Measurements from ENCODE around the gene TMEM119. TPM values are rescaled to one million over a fixed set of nuclear protein-coding genes. Genes with fewer than 3 reads are reported as not detected.

The TMEM119 gene
- total RNA-seq, 4 donors from 2014 or later = 9.0 to 48.8 (median 42.3) TPM

- Histone ChIP-seq H3K4me1 (peaks cover 0 to 35% (median 10%) of the 10 kb centered on the region in 4 donors), H3K27me3 (no peaks in the 10 kb centered on the region), H3K4me3 (no peak overlapping the region), H3K27ac (peak overlapping the region in 2 of 4 donors; percentile 65 to 78), H3K36me3 (no peaks in the 10 kb centered on the region), H3K9me3 (no peaks in the 10 kb centered on the region)
- WGBS, 2 donors = 43 to 55% methylated on average over 3 of the region's 3 CpGs
- TF ChIP-seq EP300 (IDR thresholded peaks at IDR 0.05) (peak; percentile 66 to 79), CTCF (IDR thresholded peaks at IDR 0.05) (no peak)
- DNase-seq (ENCODE audit: low spot score in 2 of 2) = peak in 1 of 2 donors; percentile 39
Observed at GRCh38 chr12:108580531-108580930, 17.4 kb downstream of the TMEM119 start.

- 98 to 99% methylated on average over 3 of the region's 3 CpGs for WGBS, 2 donors
- TF ChIP-seq POLR2A (IDR thresholded peaks at IDR 0.05) = no peak
- TF ChIP-seq CTCF (IDR thresholded peaks at IDR 0.05) = no peak
- no peak for TF ChIP-seq EP300 (IDR thresholded peaks at IDR 0.05)
- Histone ChIP-seq H3K27ac (peak overlapping the region in 2 of 4 donors; percentile 65 to 78), H3K36me3 (no peaks in the 10 kb centered on the region), H3K4me1 (peaks cover 0 to 35% (median 10%) of the 10 kb centered on the region in 4 donors), H3K27me3 (no peaks in the 10 kb centered on the region), H3K9me3 (no peaks in the 10 kb centered on the region), H3K4me3 (no peak overlapping the region)
- DNase-seq (ENCODE audit: low spot score in 2 of 2) = no peak
Observed at GRCh38 chr12:108578813-108579212, 19.1 kb downstream of the TMEM119 start.

DNA sequence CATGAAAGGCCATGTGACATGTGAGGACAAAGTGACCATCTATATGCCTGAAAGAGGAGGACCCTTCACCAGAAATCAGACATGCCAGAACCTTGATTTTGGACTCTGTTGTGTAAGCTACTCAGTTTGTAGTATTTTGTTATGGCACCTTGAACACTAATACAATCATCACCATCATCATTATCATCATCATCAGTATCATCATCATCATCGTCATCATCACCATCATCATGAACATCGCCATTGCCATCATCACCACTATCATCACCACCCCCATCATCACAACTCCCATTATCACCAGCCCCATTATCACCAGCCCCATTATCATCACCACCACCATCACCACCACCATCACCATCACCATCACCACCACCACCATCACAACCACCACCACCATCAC lies 19.6 kb downstream of the TMEM119 start:
- peak overlapping the region in 2 of 4 donors; percentile 65 to 78 for H3K27ac ChIP-seq
- peaks cover 0 to 35% (median 10%) of the 10 kb centered on the region in 4 donors for H3K4me1 ChIP-seq
- H3K36me3 ChIP-seq = no peaks in the 10 kb centered on the region
- H3K9me3 ChIP-seq = no peaks in the 10 kb centered on the region
- H3K27me3 ChIP-seq = no peaks in the 10 kb centered on the region
- 96 to 100% methylated on average over 2 of the region's 2 CpGs for WGBS, 2 donors
- DNase-seq (ENCODE audit: low spot score in 2 of 2) = no peak
- no peak overlapping the region for H3K4me3 ChIP-seq
- no peak for TF ChIP-seq CTCF (IDR thresholded peaks at IDR 0.05)
- TF ChIP-seq EP300 (IDR thresholded peaks at IDR 0.05) = no peak
- no peak for TF ChIP-seq POLR2A (IDR thresholded peaks at IDR 0.05)

- H3K4me1 ChIP-seq = peaks cover 0 to 28% (median 10%) of the 10 kb centered on the region in 4 donors
- H3K4me3 ChIP-seq = no peak overlapping the region
- no peaks in the 10 kb centered on the region for H3K27me3 ChIP-seq
- no peaks in the 10 kb centered on the region for H3K36me3 ChIP-seq
- DNase-seq (ENCODE audit: low spot score in 2 of 2) = no peak
- no peak overlapping the region for H3K27ac ChIP-seq
- TF ChIP-seq EP300 (IDR thresholded peaks at IDR 0.05) (no peak), POLR2A (IDR thresholded peaks at IDR 0.05) (peak in 1 of 2 donors; percentile 3)
- H3K9me3 ChIP-seq = no peaks in the 10 kb centered on the region
Observed at GRCh38 chr12:108577458-108577857, 20.4 kb downstream of the TMEM119 start.

DNA sequence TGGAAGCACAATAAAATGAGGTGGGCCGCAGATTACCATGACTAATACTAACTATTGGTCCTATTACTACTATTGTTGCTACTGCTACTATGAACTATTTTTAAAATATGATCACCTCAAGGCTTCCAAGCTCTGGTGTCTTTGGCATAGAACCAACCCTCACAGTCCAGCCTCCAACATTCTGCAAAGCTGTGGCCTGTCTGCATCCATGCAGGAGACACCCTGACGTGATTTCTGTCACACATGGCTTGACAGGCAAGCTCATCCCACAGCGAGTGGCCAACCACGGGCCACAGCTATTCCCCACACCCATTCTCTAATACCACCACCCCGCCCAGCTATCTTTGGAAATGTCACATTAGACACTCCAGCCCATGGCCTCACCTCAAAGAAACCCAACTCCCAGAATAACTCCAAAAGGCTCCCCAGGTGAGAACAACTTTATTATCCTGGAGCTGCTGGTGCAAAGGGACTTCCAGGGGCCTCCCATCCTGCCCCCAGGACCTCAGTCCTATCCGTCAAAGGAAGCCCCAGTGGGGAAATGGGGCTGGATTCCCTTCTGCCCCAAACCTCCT lies 21.1 kb downstream of the TMEM119 start:
- Histone ChIP-seq H3K36me3 (no peaks in the 10 kb centered on the region), H3K4me1 (peaks cover 0 to 21% (median 9%) of the 10 kb centered on the region in 4 donors), H3K4me3 (no peak overlapping the region), H3K9me3 (no peaks in the 10 kb centered on the region), H3K27ac (no peak overlapping the region), H3K27me3 (no peaks in the 10 kb centered on the region)
- DNase-seq (ENCODE audit: low spot score in 2 of 2) = no peak
- 76 to 93% methylated on average over 6 of the region's 6 CpGs for WGBS, 2 donors
- no peak for TF ChIP-seq EP300 (IDR thresholded peaks at IDR 0.05)
- TF ChIP-seq CTCF (IDR thresholded peaks at IDR 0.05) = no peak
- no peak for TF ChIP-seq POLR2A (IDR thresholded peaks at IDR 0.05)

All from tibial nerve (tissue), 4 donors.